CD4-positive, alpha-beta memory T cell (primary cell): ENCODE measurements around the gene KPNA1. TPM values are rescaled to one million over a fixed set of nuclear protein-coding genes. Genes with fewer than 3 reads are reported as not detected.

Source experiments
- CTCF ChIA-PET: fragments of 350-600 bp; sonication (Branson Sonifier 250); formaldehyde crosslinking; loops from one replicate; lab custom pipeline; 2021; ENCODE audit warnings: inconsistent platforms; ENCODE audit not compliant: partially characterized antibody; lab: Charles Lee
- POLR2A ChIA-PET: fragments of 350-600 bp; sonication (Branson Sonifier 250); formaldehyde crosslinking; loops from one replicate; lab custom pipeline; 2021; ENCODE audit not compliant: partially characterized antibody; lab: Charles Lee
- DNase-seq, 5 donors: peaks; one replicate each; pipeline versions ENCODE4 v3.0.0 to v3.0.0-alpha.2; 2020 to 2022; ENCODE audit warnings: mixed read lengths in 1 of 5
- H3K27ac ChIP-seq: one replicate; pipeline ENCODE4 v1.7.0; 2013; ENCODE audit warnings: low read depth, low read length
- H3K27me3 ChIP-seq: 2 replicates; pipeline ENCODE4 v1.7.0; 2013; ENCODE audit warnings: mild to moderate bottlenecking, low read length, moderate library complexity; ENCODE audit not compliant: insufficient read depth
- H3K36me3 ChIP-seq: 2 replicates; pipeline ENCODE4 v1.7.0; 2013; ENCODE audit warnings: mild to moderate bottlenecking, low read length, moderate library complexity; ENCODE audit not compliant: insufficient read depth
- H3K4me1 ChIP-seq: 2 replicates; pipeline ENCODE4 v1.7.0; 2013; ENCODE audit warnings: mild to moderate bottlenecking, low read length, moderate library complexity; ENCODE audit not compliant: insufficient read depth
- H3K4me3 ChIP-seq, 2 donors: one replicate each; pipeline ENCODE4 v1.7.0; 2013; ENCODE audit warnings: low read length in 2 of 2, mild to moderate bottlenecking in 1 of 2
- H3K9me3 ChIP-seq, 2 donors: one replicate each; pipeline ENCODE4 v1.7.0; 2013; ENCODE audit warnings: low read length in 2 of 2, control low read depth in 1 of 2; ENCODE audit not compliant: control insufficient read depth in 1 of 2
- H3K27ac Mint-ChIP-seq, 7 donors: one replicate each; pipeline ENCODE4 v1.8.0; 2020 to 2021; ENCODE audit warnings: mixed read lengths in 7 of 7, mild to moderate bottlenecking in 6 of 7, inconsistent platforms in 3 of 7, moderate library complexity in 3 of 7
- H3K27me3 Mint-ChIP-seq, 2 donors: one replicate each; pipeline ENCODE4 v1.8.0; 2020 to 2021; ENCODE audit warnings: mixed read lengths in 2 of 2
- H3K36me3 Mint-ChIP-seq, 2 donors: one replicate each; pipeline ENCODE4 v1.8.0; 2020 to 2021; ENCODE audit warnings: mixed read lengths in 2 of 2, inconsistent platforms in 1 of 2, mild to moderate bottlenecking in 1 of 2
- H3K4me1 Mint-ChIP-seq, 4 donors: one replicate each; pipeline ENCODE4 v1.8.0; 2020 to 2021; ENCODE audit warnings: mixed read lengths in 4 of 4, mild to moderate bottlenecking in 1 of 4
- H3K4me3 Mint-ChIP-seq, 8 donors: one replicate each; pipeline ENCODE4 v1.8.0; 2020 to 2021; ENCODE audit warnings: mixed read lengths in 8 of 8, mild to moderate bottlenecking in 7 of 8, moderate library complexity in 6 of 8, inconsistent platforms in 3 of 8
- H3K9me3 Mint-ChIP-seq, 8 donors: one replicate each; pipeline ENCODE4 v1.8.0; 2020 to 2021; ENCODE audit warnings: mixed read lengths in 8 of 8, mild to moderate bottlenecking in 5 of 8, inconsistent platforms in 3 of 8, moderate library complexity in 1 of 8
- intact Hi-C: fragments of 100-400 bp; cut with micrococcal nuclease; formaldehyde crosslinking; loops from one replicate; pipeline ENCODE4 v1.15.1; 2023
- polyA plus RNA-seq, 2 donors: library from polyadenylated mRNA; unstranded; fragments of 300-500 nt; fragmentation: Illumina TruSeq; gene quantifications; one replicate each; pipeline ENCODE4 v1.2.3, GENCODE V29; 2021
- total RNA-seq, 2 experiments: library from RNA; stranded (reverse); gene quantifications; one replicate each; pipeline ENCODE4 v1.2.3, GENCODE V29; 2021

Gene KPNA1
- total RNA-seq (10 to 100 TPM; 67.4 to 71.5 TPM), polyA plus RNA-seq (10 to 100 TPM; 45.6 to 51.3 TPM)

DNA sequence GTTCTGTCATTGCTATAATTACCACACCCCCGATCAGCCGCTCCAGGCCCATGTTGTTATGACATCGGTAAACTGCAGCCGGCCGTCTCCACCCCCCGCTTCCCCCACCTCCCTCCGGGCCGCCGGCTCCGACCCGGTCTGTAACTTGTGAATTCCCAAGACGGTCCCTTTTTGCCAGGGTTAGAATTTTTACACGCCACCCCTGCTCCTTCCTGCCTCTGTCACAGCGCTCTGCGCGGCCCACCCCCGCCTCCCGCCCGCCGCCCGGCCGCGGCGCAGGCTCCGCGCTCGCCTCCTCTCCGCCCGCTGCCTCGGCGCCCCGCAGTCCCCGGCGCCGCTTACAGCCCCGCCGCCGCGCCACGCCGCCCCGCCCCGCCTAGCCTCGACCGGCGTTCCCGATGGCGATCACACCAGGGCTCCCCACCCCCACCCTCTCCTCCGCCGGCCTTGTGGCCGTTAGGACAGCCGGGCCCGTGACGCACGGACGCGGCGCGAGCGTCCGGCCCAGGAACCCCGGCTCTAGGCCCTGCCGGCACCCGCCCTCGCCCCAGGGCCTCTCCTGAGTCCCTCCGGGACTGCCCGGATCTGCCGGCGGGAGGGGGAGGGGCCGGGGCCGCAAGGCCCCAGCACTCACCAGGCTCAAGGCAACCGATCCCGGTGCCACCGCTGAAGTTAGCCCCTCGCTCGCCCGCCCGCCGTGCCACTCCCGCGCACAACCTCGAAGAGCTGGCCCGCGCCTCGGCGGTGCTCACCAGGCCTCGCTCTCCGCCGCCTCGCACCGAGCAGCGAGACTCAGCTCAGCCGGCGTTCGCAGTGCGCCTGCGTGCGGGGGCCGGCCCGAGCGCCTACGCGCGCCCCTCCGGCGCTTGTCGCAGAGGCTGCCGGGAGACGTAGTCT lies at the start of gene KPNA1:
Gene KPNA1, minus strand, starts transcription at position 817 of the 897 bp plus-strand sequence. CDS start 18,374 bp downstream, outside the sequence.
- peak; percentile 86 to 92 (median 90) for DNase-seq
- H3K27ac ChIP-seq = peak within 1 kb of the TSS; percentile 97
- no peaks in the 10 kb centered on the region for H3K27me3 ChIP-seq
- peak within 1 kb of the TSS; percentile 90 to 95 (median 93) for H3K4me3 Mint-ChIP-seq
- no peaks in the 10 kb centered on the region for H3K27me3 Mint-ChIP-seq
- CTCF ChIA-PET = interaction anchor here (0.6 to 1.4 kb wide), 6 partner anchors 11 to 934 kb away, joined by 3 to 6 read pairs (median 4); partner anchors contain the start of gene FAM162A
- H3K36me3 ChIP-seq = no peaks in the 10 kb centered on the region
- peak within 1 kb of the TSS; percentile 58 to 71 for H3K4me3 ChIP-seq
- intact Hi-C loops = loop anchor here (1.0 to 10.0 kb wide), 7 partner anchors 47 to 690 kb away; partner anchors contain the start of genes EAF2, FAM162A, HSPBAP1 and IQCB1
- peaks cover 24 to 51% (median 36%) of the 10 kb centered on the region in 4 donors for H3K4me1 Mint-ChIP-seq
- no peaks in the 10 kb centered on the region for H3K9me3 ChIP-seq
- H3K4me1 ChIP-seq = peaks cover 30% of the 10 kb centered on the region
- peaks cover 0 to 3% (median 0%) of the 10 kb centered on the region in 8 donors for H3K9me3 Mint-ChIP-seq
- peak within 1 kb of the TSS; percentile 91 to 98 (median 96) for H3K27ac Mint-ChIP-seq
- POLR2A ChIA-PET = interaction anchor here (0.7 to 2.5 kb wide), 20 partner anchors 10 to 968 kb away, joined by 3 to 43 read pairs (median 4); partner anchors contain the start of genes DTX3L, EAF2, FAM162A and HCLS1
- H3K36me3 Mint-ChIP-seq = peaks cover 9 to 10% of the 10 kb centered on the region in 2 donors

DNA sequence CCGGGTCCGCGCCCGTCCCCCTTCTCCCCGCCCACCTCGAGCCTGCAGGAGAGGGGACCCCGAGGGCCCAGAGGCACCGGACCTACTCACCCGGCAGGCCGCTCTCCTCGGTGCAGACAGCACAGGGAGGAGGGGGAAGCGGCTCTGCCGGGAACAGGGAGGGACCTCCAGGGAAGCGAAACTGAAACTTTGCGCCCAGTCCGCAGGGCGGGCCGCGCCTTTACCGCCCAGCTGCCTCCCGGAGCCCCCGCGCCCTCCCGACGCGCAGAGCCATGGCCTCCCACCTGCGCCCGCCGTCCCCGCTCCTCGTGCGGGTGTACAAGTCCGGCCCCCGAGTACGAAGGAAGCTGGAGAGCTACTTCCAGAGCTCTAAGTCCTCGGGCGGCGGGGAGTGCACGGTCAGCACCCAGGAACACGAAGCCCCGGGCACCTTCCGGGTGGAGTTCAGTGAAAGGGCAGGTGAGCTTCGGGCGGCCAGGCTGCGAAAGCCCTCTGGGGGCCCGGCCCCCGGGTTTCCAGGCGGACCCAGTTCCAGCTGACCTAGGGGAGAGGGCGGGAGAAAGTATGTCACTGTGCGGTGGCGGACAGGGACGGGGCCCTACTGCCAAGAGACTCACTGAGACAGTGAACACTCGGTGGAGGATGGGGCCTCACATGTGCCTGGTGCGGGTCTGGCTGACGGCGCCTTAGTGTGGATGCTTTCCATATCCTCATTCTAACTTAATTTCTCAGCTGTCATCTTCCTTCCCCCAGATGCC lies 49.6 kb upstream of the KPNA1 start, which contains the start of the genes DTX3L and PARP9:
Gene DTX3L, plus strand, starts transcription at position 184 of the 758 bp plus-strand sequence. Its CDS starts 89 bp downstream, at position 273.
Gene PARP9, minus strand, starts transcription at position 146 of the 758 bp plus-strand sequence. CDS start 4,680 bp downstream, outside the sequence.
- H3K4me3 Mint-ChIP-seq = peak within 1 kb of the TSS; percentile 92 to 98 (median 96)
- POLR2A ChIA-PET = interaction anchor here (0.6 to 6.5 kb wide), 20 partner anchors 12 to 637 kb away, joined by 3 to 113 read pairs (median 5); partner anchors contain the start of genes FAM162A, HSPBAP1, KPNA1 and MIX23
- Histone ChIP-seq H3K4me3 (peak within 1 kb of the TSS; percentile 78 to 94), H3K27me3 (no peaks in the 10 kb centered on the region), H3K27ac (peak within 1 kb of the TSS; percentile 95), H3K4me1 (peaks cover 70% of the 10 kb centered on the region), H3K9me3 (no peaks in the 10 kb centered on the region), H3K36me3 (peaks cover 21% of the 10 kb centered on the region)
- H3K9me3 Mint-ChIP-seq = no peaks in the 10 kb centered on the region
- H3K4me1 Mint-ChIP-seq = peaks cover 55 to 85% (median 70%) of the 10 kb centered on the region in 4 donors
- peak within 1 kb of the TSS; percentile 90 to 99 (median 97) for H3K27ac Mint-ChIP-seq
- peaks cover 43 to 57% of the 10 kb centered on the region in 2 donors for H3K36me3 Mint-ChIP-seq
- intact Hi-C loops = loop anchor here (1.0 to 2.0 kb wide), 3 partner anchors 13 to 229 kb away; partner anchors contain the start of genes HSPBAP1, PARP15 and WDR5B
- no peaks in the 10 kb centered on the region for H3K27me3 Mint-ChIP-seq
- CTCF ChIA-PET = interaction anchor here (1.0 to 15.6 kb wide), 4 partner anchors 13 to 1019 kb away, joined by 3 to 369 read pairs (median 15); partner anchors contain the start of genes PARP14, PARP15 and POLQ
- DNase-seq = peak; percentile 79 to 87 (median 81)

DNA sequence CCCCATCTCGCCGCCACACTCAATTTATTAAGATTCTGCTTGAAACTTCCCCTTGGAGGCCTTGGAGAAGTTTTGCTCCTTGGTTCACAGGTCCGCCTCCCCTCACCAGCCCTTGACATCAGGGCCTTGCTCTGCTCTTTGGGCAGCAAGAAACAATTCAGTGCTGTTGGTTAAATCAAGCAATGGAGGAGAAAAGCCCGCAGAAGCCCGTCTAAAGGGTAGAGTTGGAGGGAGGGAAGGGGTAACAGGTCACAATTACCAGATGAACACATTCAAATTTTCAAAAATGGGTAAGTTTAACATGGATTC lies 48.9 kb upstream of the KPNA1 start:
- Mint-ChIP-seq H3K9me3 (no peaks in the 10 kb centered on the region), H3K36me3 (peaks cover 42 to 54% of the 10 kb centered on the region in 2 donors), H3K27ac (peak overlapping the region; percentile 90 to 99 (median 97)), H3K27me3 (no peaks in the 10 kb centered on the region), H3K4me3 (peak overlapping the region; percentile 92 to 98 (median 96)), H3K4me1 (peaks cover 48 to 79% (median 64%) of the 10 kb centered on the region in 4 donors)
- CTCF ChIA-PET = interaction anchor here (1.4 to 15.6 kb wide), 3 partner anchors 13 to 1018 kb away, joined by 3 to 369 read pairs (median 27); partner anchors contain the start of genes PARP14, PARP15 and POLQ
- POLR2A ChIA-PET = interaction anchor here (0.8 to 6.5 kb wide), 15 partner anchors 13 to 638 kb away, joined by 3 to 113 read pairs (median 6); partner anchors contain the start of genes FAM162A, HSPBAP1, KPNA1 and MIX23
- peaks cover 64% of the 10 kb centered on the region for H3K4me1 ChIP-seq
- H3K27me3 ChIP-seq = no peaks in the 10 kb centered on the region
- intact Hi-C loops = loop anchor here (1.0 to 2.0 kb wide), 4 partner anchors 14 to 465 kb away; partner anchors contain the start of genes HSPBAP1, PARP15 and WDR5B
- no peaks in the 10 kb centered on the region for H3K9me3 ChIP-seq
- no peak for DNase-seq
- H3K36me3 ChIP-seq = peaks cover 20% of the 10 kb centered on the region
- peak overlapping the region; percentile 95 for H3K27ac ChIP-seq
- H3K4me3 ChIP-seq = peak overlapping the region; percentile 78 to 94

DNA sequence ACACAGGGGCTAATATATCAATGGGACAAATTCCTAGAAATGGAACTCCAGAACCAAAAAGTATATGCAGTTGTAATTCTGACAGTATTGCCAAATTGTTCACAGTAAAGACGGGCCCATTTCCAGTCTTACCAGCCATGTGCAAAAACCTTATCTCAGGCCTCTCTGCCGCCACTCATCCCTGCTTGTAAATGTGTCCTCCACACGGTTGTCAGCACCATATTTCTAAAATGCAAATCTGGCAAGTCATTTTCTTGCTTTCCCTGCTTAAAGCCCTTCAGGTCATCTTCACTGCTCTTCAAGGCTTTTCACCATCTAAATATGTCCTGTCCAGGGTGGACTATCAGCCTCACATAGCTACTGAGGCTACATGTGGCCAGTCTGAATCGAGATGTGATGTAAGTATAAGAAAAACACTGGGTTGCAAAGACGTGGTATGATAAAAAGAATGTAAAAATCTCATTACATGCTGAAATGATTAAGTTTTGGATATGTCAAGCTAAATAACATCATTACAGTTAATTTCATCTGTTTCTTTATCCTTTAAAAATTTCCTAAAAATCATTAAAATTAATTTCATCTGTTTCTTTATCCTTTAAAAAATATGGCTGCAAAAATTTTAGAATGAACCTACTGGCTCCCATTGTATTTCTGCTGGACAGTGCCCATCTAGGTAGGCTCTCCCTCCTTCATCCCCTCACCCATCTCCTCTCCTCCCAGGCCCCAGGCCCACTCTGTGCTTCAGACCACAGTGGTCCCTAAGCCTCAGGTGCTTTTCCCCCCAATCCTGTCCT lies 48.4 kb upstream of the KPNA1 start:
- Histone ChIP-seq H3K27ac (peak overlapping the region; percentile 95), H3K9me3 (no peaks in the 10 kb centered on the region), H3K4me1 (peaks cover 59% of the 10 kb centered on the region), H3K27me3 (no peaks in the 10 kb centered on the region), H3K36me3 (peaks cover 23% of the 10 kb centered on the region), H3K4me3 (peak overlapping the region; percentile 78 to 94)
- CTCF ChIA-PET = interaction anchor here (2.4 to 15.6 kb wide), 2 partner anchors 16 to 115 kb away, joined by 11 to 369 read pairs; partner anchors contain the start of gene PARP14
- POLR2A ChIA-PET = interaction anchor here (0.8 to 6.5 kb wide), 4 partner anchors 14 to 170 kb away, joined by 3 to 113 read pairs (median 54); partner anchors contain the start of genes PARP14, PARP15 and WDR5B
- H3K4me1 Mint-ChIP-seq = peaks cover 44 to 73% (median 59%) of the 10 kb centered on the region in 4 donors
- peak overlapping the region; percentile 90 to 99 (median 97) for H3K27ac Mint-ChIP-seq
- intact Hi-C loops = loop anchor here (2.0 kb wide), 1 partner anchor 466 kb away; no protein-coding TSS in a partner anchor
- H3K27me3 Mint-ChIP-seq = no peaks in the 10 kb centered on the region
- peak overlapping the region; percentile 92 to 98 (median 96) for H3K4me3 Mint-ChIP-seq
- H3K36me3 Mint-ChIP-seq = peaks cover 38 to 52% of the 10 kb centered on the region in 2 donors
- no peak for DNase-seq
- no peaks in the 10 kb centered on the region for H3K9me3 Mint-ChIP-seq

DNA sequence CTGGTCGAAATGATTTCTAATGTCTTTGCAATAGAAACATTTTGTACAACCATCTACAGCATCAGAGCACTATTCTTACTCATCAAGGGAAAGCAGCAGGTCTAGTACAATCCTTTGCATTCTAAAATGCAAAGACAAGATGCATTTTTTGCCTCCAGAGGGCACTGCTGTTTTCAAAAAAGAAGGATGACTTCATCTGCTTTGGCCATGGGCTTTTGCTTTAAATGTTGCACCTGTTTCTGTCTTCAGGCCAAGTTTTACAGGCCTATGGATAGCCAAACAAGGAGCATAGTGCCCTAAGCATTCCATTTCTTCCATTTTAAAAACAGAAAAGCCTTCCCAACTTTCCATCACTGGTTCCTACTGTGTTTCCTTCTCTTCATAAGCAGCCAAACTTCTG lies 45.9 kb upstream of the KPNA1 start:
- Mint-ChIP-seq H3K27ac (peak overlapping the region; percentile 62 to 85 (median 72)), H3K4me1 (peaks cover 33 to 49% (median 42%) of the 10 kb centered on the region in 4 donors), H3K9me3 (no peaks in the 10 kb centered on the region), H3K36me3 (peaks cover 28 to 51% of the 10 kb centered on the region in 2 donors), H3K4me3 (peak overlapping the region in 5 of 8 donors; percentile 17 to 75 (median 42)), H3K27me3 (no peaks in the 10 kb centered on the region)
- H3K27ac ChIP-seq = no peak overlapping the region
- ChIA-PET CTCF (interaction anchor here (0.8 to 15.6 kb wide), 11 partner anchors 13 to 1014 kb away, joined by 3 to 369 read pairs (median 5); partner anchors contain the start of gene PARP14), POLR2A (interaction anchor here (0.7 to 6.5 kb wide), 3 partner anchors 14 to 119 kb away, joined by 3 to 113 read pairs (median 3); partner anchors contain the start of gene PARP14)
- peaks cover 28% of the 10 kb centered on the region for H3K36me3 ChIP-seq
- H3K9me3 ChIP-seq = no peaks in the 10 kb centered on the region
- DNase-seq = peak; percentile 60 to 71 (median 63)
- intact Hi-C loops = loop anchor here (1.0 to 2.0 kb wide), 3 partner anchors 119 to 998 kb away; no protein-coding TSS in a partner anchor
- H3K4me3 ChIP-seq = no peak overlapping the region
- H3K27me3 ChIP-seq = no peaks in the 10 kb centered on the region
- H3K4me1 ChIP-seq = peaks cover 37% of the 10 kb centered on the region
